Lung microvascular endothelial cell (primary cell): ENCODE data around the gene ULBP1. TPM values are rescaled to one million over a fixed set of nuclear protein-coding genes. Genes with fewer than 3 reads are reported as not detected.
"Not testable (repeated sequence)": the region's sequence is repeated elsewhere in the genome, so short reads cannot be mapped to it uniquely, and the experiment has no call there.

ENCODE experiments used
- DNase-seq, 2 donors: peaks; one replicate each; pipeline versions ENCODE4 v3.0.0 to v3.0.0-alpha.2; 2010; ENCODE audit warnings: low read depth in 2 of 2
- total RNA-seq: library from RNA; depleted of rRNA; stranded (reverse); fragments of >200 nt; gene quantifications from 2 replicates; pipeline ENCODE4 v1.2.1, GENCODE V29; 2014

The ULBP1 gene
- total RNA-seq, 1 donor from 2014 or later = under 0.01 TPM

GRCh38 chr6:149933036-149933435 is 30.7 kb upstream of the ULBP1 start:
- no peak for DNase-seq

- DNase-seq = no peak
Observed at GRCh38 chr6:149933461-149933860, 30.3 kb upstream of the ULBP1 start.

GRCh38 chr6:149934249-149935156 is 29.2 kb upstream of the ULBP1 start:
- DNase-seq = peak; percentile 74 to 84

- no peak for DNase-seq
Observed at GRCh38 chr6:149935246-149935645, 28.5 kb upstream of the ULBP1 start.

- no peak for DNase-seq
Observed at GRCh38 chr6:149935668-149936067, 28.1 kb upstream of the ULBP1 start.

GRCh38 chr6:149936743-149937142 is 27.0 kb upstream of the ULBP1 start:
- DNase-seq = no peak

- not testable (repeated sequence) for DNase-seq
Observed at GRCh38 chr6:149938013-149938570, 25.7 kb upstream of the ULBP1 start.

GRCh38 chr6:149938571-149939355 is 25.0 kb upstream of the ULBP1 start:
- DNase-seq = no peak

- no peak for DNase-seq
Observed at GRCh38 chr6:149939356-149939648, 24.4 kb upstream of the ULBP1 start.

- no peak for DNase-seq
Observed at GRCh38 chr6:149939909-149940671, 23.7 kb upstream of the ULBP1 start.

GRCh38 chr6:149940672-149940982 is 23.1 kb upstream of the ULBP1 start:
- DNase-seq = no peak

- DNase-seq = peak; percentile 89 to 98
Observed at GRCh38 chr6:149941583-149942460, 21.9 kb upstream of the ULBP1 start, which contains the start of gene ULBP2. Gene ULBP2, plus strand, starts transcription at chr6:149942014. Its CDS starts 59 bp downstream, at chr6:149942073.

GRCh38 chr6:149942461-149942829 is 21.3 kb upstream of the ULBP1 start:
- DNase-seq = no peak

GRCh38 chr6:149943321-149943720 is 20.4 kb upstream of the ULBP1 start:
- not testable (repeated sequence) for DNase-seq

- DNase-seq = not testable (repeated sequence)
Observed at GRCh38 chr6:149945276-149945675, 18.5 kb upstream of the ULBP1 start.

GRCh38 chr6:149946631-149947030 is 17.1 kb upstream of the ULBP1 start:
- not testable (repeated sequence) for DNase-seq

GRCh38 chr6:149947533-149947932 is 16.2 kb upstream of the ULBP1 start:
- DNase-seq = not testable (repeated sequence)

- DNase-seq = no peak
Observed at GRCh38 chr6:149948011-149948410, 15.7 kb upstream of the ULBP1 start.

GRCh38 chr6:149948616-149949015 is 15.1 kb upstream of the ULBP1 start:
- DNase-seq = no peak

GRCh38 chr6:149950423-149950822 is 13.3 kb upstream of the ULBP1 start:
- DNase-seq = no peak

GRCh38 chr6:149951096-149951495 is 12.6 kb upstream of the ULBP1 start:
- no peak for DNase-seq
